OCI-LY1 (cell line): ENCODE measurements around the gene CTCFL.

Source experiments
- EZH2 ChIP-seq: fragments of 200-600 bp; sonication (generic), shearing (Covaris generic); IDR thresholded peaks from 2 replicates; pipeline ENCODE4 v1.8.0; 2017; ENCODE audit warnings: borderline replicate concordance, mixed run types, mild to moderate bottlenecking, antibody characterized with exemption, low read length, moderate library complexity, mixed read lengths
- TF ChIP-seq, protein P1 (sequence below): fragments of 200-600 bp; sonication (generic), shearing (Covaris generic); IDR thresholded peaks from 2 replicates; pipeline ENCODE4 v1.5.1; 2017; ENCODE audit warnings: mild to moderate bottlenecking, antibody characterized with exemption, low read length, moderate library complexity, mixed read lengths

DNA sequence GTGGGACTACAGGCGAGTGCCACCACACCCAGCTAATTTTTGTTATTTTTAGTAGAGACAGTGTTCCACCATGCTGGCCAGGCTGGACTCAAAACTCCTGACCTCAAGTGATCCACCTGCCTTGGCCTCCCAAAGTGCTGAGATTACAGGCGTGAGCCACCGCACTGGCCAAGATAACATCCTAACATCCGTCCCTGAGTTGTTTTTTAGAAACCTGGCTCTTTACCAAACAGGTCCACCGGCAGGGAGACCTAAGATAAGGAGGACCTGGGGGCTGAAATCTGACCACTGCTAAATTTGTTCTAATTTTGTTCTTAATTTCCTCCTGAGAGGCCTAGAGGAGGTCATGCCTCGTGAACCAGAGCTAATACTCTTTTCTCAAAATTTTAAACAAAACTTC lies 20.5 kb downstream of the CTCFL start:
- no peak for TF ChIP-seq EZH2
- TF ChIP-seq, protein P1, sequence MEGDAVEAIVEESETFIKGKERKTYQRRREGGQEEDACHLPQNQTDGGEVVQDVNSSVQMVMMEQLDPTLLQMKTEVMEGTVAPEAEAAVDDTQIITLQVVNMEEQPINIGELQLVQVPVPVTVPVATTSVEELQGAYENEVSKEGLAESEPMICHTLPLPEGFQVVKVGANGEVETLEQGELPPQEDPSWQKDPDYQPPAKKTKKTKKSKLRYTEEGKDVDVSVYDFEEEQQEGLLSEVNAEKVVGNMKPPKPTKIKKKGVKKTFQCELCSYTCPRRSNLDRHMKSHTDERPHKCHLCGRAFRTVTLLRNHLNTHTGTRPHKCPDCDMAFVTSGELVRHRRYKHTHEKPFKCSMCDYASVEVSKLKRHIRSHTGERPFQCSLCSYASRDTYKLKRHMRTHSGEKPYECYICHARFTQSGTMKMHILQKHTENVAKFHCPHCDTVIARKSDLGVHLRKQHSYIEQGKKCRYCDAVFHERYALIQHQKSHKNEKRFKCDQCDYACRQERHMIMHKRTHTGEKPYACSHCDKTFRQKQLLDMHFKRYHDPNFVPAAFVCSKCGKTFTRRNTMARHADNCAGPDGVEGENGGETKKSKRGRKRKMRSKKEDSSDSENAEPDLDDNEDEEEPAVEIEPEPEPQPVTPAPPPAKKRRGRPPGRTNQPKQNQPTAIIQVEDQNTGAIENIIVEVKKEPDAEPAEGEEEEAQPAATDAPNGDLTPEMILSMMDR: no peak
